Measurements from ENCODE around the gene MYMX.

DNA sequence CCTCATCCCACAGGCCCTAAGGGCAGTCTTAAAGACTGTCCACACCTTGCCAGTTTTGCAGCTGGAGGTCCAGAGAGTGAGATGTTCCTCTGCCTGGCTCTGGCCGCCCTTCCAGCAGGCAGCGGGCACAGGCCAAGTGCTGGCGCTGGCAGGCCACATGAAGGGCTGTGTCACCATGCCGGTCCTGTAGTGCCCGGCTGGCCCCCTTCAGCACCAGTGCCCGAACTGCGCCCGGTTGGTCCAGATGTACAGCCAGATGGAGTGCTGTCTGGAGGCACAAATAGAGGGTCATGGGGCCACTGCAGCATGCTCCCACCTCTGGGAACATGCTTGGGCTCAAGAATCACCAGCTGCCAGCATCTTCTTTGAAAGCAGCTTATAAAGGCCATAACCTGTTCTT is 44.9 kb downstream of the MYMX start:
- TF ChIP-seq, protein P1, sequence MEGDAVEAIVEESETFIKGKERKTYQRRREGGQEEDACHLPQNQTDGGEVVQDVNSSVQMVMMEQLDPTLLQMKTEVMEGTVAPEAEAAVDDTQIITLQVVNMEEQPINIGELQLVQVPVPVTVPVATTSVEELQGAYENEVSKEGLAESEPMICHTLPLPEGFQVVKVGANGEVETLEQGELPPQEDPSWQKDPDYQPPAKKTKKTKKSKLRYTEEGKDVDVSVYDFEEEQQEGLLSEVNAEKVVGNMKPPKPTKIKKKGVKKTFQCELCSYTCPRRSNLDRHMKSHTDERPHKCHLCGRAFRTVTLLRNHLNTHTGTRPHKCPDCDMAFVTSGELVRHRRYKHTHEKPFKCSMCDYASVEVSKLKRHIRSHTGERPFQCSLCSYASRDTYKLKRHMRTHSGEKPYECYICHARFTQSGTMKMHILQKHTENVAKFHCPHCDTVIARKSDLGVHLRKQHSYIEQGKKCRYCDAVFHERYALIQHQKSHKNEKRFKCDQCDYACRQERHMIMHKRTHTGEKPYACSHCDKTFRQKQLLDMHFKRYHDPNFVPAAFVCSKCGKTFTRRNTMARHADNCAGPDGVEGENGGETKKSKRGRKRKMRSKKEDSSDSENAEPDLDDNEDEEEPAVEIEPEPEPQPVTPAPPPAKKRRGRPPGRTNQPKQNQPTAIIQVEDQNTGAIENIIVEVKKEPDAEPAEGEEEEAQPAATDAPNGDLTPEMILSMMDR (conservative IDR thresholded peaks at IDR 0.05; ENCODE audit: low read depth, low read length): no peak
- TF ChIP-seq SMC3 (IDR thresholded peaks at IDR 0.05; ENCODE audit: low read depth, low read length) (no peak), RAD21 (IDR thresholded peaks at IDR 0.05; ENCODE audit: low read length) (no peak)

Measured in IMR-90 (cell line).